GM18909 (cell line): ENCODE data around the gene HIPK2.

Experiments
- ATAC-seq: cut with Tn5 transposase; IDR thresholded peaks from one replicate; pipeline ENCODE4 v1.9.1; 2021; ENCODE audit warnings: mild to moderate bottlenecking; ENCODE audit not compliant: unreplicated experiment, poor library complexity

Gene HIPK2

DNA sequence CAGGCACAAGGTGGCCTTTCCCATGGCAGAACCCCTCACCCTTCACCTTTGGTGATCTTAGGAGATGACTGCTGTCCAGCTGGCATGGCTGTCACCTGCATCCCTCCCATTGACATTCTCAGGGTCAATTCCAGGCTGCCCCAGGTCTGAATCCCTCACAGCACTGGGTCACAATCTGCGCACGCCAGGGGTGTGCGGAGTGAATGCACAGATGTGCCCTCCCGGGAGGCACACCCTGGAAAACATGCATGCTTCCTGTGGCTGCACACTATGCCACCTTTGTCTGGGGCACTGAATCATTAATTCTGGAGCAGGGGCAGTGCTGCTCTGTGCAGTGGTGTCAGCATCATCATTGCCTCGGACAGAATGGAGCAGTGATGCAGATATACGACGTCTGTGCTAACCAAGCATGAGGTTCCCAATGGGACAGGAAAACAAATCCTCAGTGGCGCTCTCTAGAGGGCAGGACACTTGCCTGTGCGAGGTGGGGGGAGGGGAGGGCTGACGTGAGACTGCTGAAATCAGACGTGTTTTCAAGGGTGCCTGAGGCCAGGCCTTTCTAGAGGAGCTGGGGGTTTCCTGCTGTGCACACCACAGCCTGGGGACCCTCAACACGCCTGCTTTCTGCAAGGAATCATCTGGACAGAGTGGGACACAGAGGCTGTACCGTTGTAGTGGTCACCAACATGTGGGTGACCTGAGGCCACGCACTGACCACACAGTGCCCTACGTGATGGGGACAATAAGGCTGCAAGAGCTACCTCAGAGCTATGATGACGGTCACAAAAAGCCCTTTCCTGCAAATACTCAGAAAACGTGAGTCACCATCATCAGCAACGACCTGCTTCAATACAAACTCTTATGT lies 77.9 kb downstream of the HIPK2 start:
- ATAC-seq: no peak

DNA sequence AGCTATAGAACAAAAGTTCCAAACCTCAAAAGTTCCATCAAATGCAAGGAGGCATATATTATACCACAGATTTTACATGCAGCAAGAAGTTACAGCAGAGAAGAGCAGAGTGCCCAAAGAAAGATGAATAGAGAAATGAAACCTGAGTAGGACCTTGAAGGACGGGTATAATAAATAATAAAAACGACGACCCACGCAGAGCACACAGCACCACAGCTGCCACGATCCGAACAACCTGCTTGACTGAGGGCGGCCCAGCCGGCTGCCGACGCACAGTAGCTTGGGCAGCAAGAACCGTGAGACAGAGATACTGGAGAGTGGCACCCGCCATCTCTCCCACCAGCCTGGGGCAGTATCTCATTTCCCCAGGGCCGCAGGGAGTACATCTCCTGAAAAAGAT lies 79.0 kb downstream of the HIPK2 start:
- ATAC-seq: no peak

- no peak for ATAC-seq
Measured at GRCh38 chr7:139698278-139698677, 79.5 kb downstream of the HIPK2 start.

DNA sequence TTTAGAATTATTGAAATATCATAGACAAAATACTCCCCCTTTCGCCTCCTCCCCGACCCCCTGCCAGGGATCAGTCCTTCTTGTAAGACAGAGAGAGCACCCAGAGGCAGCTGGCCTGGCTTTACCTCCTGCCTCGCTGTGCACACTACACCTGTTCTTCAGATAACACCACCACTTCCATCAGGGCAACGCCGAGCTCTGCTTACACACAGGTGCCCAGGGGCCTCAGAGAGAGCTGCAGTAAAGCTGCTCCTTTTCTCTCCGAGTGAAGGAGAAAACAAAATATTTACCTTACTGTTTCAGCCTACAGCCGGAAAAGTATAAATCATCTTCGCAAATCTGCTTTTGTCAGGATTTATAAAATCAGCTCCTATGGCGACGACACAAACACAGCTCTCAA lies 80.7 kb downstream of the HIPK2 start:
- no peak for ATAC-seq

GRCh38 chr7:139696552-139696951 lies 81.2 kb downstream of the HIPK2 start:
- ATAC-seq: peak; percentile 49

GRCh38 chr7:139695588-139695987 lies 82.2 kb downstream of the HIPK2 start:
- no peak for ATAC-seq

DNA sequence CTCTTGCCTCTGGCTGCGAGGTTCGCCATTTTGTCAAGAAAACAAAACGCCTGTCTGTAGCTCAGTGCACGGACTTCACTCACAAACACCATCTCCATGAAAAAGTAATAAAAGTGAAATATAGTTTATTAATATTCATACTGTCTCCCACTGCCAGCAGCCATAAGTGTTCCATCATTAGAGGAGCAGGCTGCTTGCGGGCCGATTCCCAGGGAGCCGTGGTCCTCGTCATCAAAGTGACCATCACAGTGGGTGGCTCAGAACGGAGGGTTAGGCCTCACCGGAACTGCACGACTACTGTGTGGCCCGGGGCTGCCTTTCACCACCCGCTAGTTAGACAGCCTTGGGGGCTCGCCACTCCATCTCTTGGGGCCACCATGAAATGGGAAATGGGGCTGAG lies 82.7 kb downstream of the HIPK2 start:
- no peak for ATAC-seq

DNA sequence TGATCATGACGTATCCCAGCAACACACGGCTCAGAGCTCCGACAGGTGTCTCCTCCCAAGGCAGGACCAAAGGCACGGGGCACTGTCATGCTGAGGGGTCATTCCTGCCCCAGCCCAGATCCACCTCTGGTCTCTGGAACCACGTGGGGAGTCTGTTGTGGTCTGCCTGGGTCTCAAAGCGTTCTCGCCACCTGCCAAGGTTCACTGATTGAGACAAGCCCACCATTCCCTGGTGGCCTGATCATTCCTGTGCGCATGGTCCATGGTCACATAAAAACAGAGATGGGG lies 83.5 kb downstream of the HIPK2 start:
- no peak for ATAC-seq

DNA sequence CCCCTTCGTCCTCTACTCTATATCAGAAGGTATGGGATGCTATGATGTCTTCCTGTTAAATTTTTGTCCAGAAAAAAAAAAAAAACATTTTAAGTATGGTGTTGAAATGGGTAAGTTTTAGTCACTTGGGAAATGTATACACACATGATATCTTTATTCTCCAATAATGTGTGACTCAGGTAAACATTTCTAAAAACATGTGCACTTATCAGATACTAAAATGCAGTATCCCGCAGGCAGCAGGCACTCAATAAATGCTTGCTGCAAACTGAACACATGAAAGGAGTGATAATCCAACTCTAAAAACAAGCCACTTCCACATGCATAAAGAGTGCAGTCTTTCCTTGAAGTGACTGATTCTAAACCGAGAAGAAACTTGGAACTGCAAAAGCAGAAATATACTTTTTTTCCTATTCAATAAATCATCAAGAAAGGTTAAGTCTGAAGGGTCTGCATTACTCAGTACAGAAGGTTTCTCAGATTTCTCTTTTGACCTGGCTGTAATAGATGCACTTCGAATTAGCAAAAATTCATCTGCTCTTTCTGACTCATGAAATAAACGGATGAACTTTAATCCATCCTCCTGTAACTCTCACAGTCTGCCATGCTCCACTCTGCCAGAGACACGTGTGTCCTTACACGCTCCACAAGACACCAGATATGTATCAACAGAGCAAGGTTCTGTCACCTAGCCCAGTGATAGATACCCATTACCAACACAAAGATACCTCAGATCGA lies 84.0 kb downstream of the HIPK2 start:
- ATAC-seq: no peak

- no peak for ATAC-seq
Measured at GRCh38 chr7:139692723-139693122, 85.1 kb downstream of the HIPK2 start.

GRCh38 chr7:139691253-139691781 lies 86.5 kb downstream of the HIPK2 start:
- ATAC-seq: no peak

- ATAC-seq: no peak
Measured at GRCh38 chr7:139687980-139688632, 89.7 kb downstream of the HIPK2 start.

- ATAC-seq: no peak
Measured at GRCh38 chr7:139687211-139687954, 90.4 kb downstream of the HIPK2 start.

DNA sequence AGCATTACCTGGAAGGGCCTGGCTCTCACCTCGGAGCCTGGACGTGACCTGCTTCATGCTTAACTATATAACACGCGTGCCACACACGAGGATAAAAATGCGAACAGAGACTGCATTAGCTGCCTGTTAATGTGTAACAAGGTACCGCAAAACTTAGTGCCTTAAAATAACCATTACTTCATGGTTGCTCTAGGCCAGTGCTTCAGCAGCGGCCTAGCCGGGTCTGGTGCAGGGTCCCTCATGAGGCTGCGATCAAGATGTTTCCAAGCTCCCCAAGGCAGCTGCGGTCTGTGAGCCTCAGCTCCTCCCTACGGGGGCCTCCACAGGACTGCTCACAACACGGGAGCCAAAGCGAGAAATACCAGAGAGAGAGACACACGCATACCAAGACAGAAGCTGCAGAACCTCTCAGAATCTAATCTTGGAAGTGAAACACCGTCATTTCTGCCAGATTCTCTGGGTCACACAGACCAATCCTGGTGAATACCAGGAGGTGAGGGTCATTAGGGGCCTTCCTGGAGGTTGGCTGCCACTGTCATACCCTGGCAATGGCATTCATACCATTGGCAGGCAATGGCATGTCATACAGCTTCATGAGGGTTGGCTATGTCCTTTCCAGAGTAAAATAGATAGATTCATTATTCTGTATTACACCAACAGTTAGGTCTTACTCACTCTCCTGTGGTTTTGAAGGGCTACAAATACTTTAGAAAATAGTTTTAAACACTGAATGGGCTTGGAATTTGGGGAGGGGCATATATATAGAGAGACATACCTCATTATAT lies 94.5 kb downstream of the HIPK2 start:
- ATAC-seq: peak; percentile 74

GRCh38 chr7:139682136-139683013 lies 95.4 kb downstream of the HIPK2 start:
- peak; percentile 39 for ATAC-seq

- no peak for ATAC-seq
Measured at GRCh38 chr7:139681812-139682135, 96.0 kb downstream of the HIPK2 start.

DNA sequence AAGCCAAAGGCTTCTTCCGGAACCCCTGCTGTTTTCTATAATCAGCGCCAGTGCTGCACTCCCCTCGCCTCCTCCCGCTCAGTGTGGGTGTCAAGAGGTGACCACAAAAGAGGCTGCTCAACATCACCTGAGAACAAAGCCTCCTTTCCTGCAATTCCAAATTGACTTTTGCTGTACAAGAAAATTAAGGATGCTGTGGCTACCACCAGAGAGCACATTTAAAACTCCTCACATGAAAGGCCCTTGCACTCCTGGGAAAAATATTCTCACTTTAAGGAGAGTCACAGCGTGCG lies 96.4 kb downstream of the HIPK2 start:
- ATAC-seq: no peak

DNA sequence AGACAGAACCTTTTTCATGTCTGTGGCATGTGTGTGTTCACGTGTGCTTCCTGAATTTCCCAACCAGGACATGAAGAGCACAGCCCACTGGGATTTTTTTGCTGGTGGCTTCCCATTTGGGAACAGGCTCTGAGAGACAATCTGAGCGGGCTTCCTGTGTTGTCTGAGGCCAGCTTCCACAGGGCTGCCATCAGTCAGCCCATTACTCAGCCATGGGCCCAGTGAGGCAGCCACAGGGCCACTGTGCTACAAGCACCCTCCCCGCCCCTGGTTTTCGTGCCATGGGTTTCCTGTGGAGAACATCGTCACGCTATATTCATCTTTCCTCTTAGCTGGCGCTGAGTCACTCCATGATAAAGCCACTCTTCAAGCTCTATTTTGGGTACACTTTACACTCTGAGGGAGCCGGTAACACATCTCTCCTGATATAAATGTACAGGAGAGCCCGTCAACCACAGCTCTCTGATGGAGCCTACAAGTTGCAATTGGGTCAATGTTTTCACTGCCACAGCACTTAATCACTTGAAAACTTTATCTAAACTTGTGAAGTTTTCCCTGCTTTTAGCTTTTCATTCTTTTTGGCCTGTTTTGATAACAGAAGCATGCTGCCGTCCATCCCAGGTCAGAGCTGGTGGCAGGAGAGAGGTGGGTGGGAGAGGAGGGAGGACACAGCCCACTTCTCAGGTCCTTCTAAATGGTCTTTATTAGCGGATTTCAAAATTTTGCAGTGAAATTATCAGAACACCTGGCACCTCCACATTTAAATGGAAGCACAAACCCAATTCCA lies 96.9 kb downstream of the HIPK2 start:
- ATAC-seq: peak; percentile 30
